GM12864 (cell line): Measurements from ENCODE around the gene MRPL45.

ENCODE experiments used
- DNase-seq: peaks from one replicate; pipeline ENCODE4 v3.0.0-alpha.2; 2011; ENCODE audit warnings: low read depth
- H3K4me3 ChIP-seq: 2 replicates; pipeline ENCODE4 v1.5.1; 2011; ENCODE audit warnings: mild to moderate bottlenecking, low read depth, low read length, control low read depth
- CTCF ChIP-seq: IDR thresholded peaks from 2 replicates; pipeline ENCODE4 v1.5.1; 2011; ENCODE audit warnings: low read depth, mild to moderate bottlenecking, moderate library complexity, low read length, control low read depth, inconsistent platforms; ENCODE audit errors: missing control alignments

The MRPL45 gene

GRCh38 chr17:38330941-38331411, 34.0 kb downstream of the MRPL45 start:
- DNase-seq: no peak
- no peak overlapping the region for H3K4me3 ChIP-seq
- TF ChIP-seq CTCF: no peak

- no peak for DNase-seq
Measured at GRCh38 chr17:38332735-38333134, 35.8 kb downstream of the MRPL45 start.

GRCh38 chr17:38333635-38334295, 36.8 kb downstream of the MRPL45 start:
- H3K4me3 ChIP-seq: no peak overlapping the region
- DNase-seq: no peak
- peak; percentile 80 for TF ChIP-seq CTCF

More at GRCh38 chr17:38332735-38333134, 35.8 kb downstream of the MRPL45 start:
- H3K4me3 ChIP-seq: no peak overlapping the region
- no peak for TF ChIP-seq CTCF

GRCh38 chr17:38334480-38335364, 37.8 kb downstream of the MRPL45 start:
- TF ChIP-seq CTCF: no peak
- H3K4me3 ChIP-seq: no peak overlapping the region
- no peak for DNase-seq

- no peak for TF ChIP-seq CTCF
- no peak for DNase-seq
Measured at GRCh38 chr17:38336838-38337237, 39.9 kb downstream of the MRPL45 start.

GRCh38 chr17:38338053-38338452, 41.1 kb downstream of the MRPL45 start:
- no peak for TF ChIP-seq CTCF
- no peak overlapping the region for H3K4me3 ChIP-seq
- DNase-seq: no peak

More at GRCh38 chr17:38336838-38337237, 39.9 kb downstream of the MRPL45 start:
- no peak overlapping the region for H3K4me3 ChIP-seq

- H3K4me3 ChIP-seq: no peak overlapping the region
- DNase-seq: no peak
- no peak for TF ChIP-seq CTCF
Measured at GRCh38 chr17:38338535-38338934, 41.6 kb downstream of the MRPL45 start.
